Panc1 (cell line): ENCODE data around the gene LRRC61. TPM values are rescaled to one million over a fixed set of nuclear protein-coding genes. Genes with fewer than 3 reads are reported as not detected.

Experiments used
- ATAC-seq: fragments of 200-7000 bp; cut with Tn5 transposase; 2 replicates; pipeline ENCODE4 v1.9.1; 2020; ENCODE audit warnings: mild to moderate bottlenecking, moderate library complexity
- BruUV-seq: library from RNA; stranded (reverse); fragments of 400-500 nt; replicated peaks from 2 replicates; lab custom pipeline; 2021; lab: Mats Ljungman, UMichigan
- CTCF ChIA-PET: fragments of 300-600 bp; sonication (Branson Sonifier 250); formaldehyde crosslinking; loops from one replicate; lab custom pipeline; 2022; ENCODE audit warnings: antibody characterized with exemption; lab: Charles Lee
- POLR2A ChIA-PET: fragments of 300-600 bp; sonication (Branson Sonifier 250); formaldehyde crosslinking; loops from one replicate; lab custom pipeline; 2022; ENCODE audit warnings: antibody characterized with exemption; lab: Charles Lee
- DNase-seq: peaks from one replicate; pipeline ENCODE4 v3.0.0-alpha.2; 2010; ENCODE audit warnings: low read depth, low spot score
- H3K27ac ChIP-seq: 2 replicates; pipeline ENCODE4 v1.5.1; 2011; ENCODE audit warnings: mild to moderate bottlenecking, low read length, inconsistent platforms
- H3K27me3 ChIP-seq: fragments of 200-500 bp; sonication (Bioruptor generic); 2 replicates; pipeline ENCODE4 v1.6.0; 2014; ENCODE audit warnings: low read length, inconsistent platforms; ENCODE audit not compliant: control insufficient read depth, insufficient read depth
- H3K36me3 ChIP-seq: fragments of 200-500 bp; sonication (Bioruptor generic); 2 replicates; pipeline ENCODE4 v1.5.1; 2014; ENCODE audit warnings: inconsistent platforms, mild to moderate bottlenecking, low read length, moderate library complexity; ENCODE audit not compliant: control insufficient read depth, insufficient read depth
- H3K4me1 ChIP-seq: 2 replicates; pipeline ENCODE4 v1.5.1; 2011; ENCODE audit warnings: inconsistent platforms, mild to moderate bottlenecking, low read length, moderate library complexity; ENCODE audit not compliant: control insufficient read depth, insufficient read depth
- H3K4me3 ChIP-seq, 2 experiments: 2 replicates each; pipeline ENCODE4 v1.5.1; 2011 to 2012; ENCODE audit warnings: low read depth in 2 of 2, low read length in 2 of 2, mild to moderate bottlenecking in 2 of 2, inconsistent platforms in 1 of 2, moderate library complexity in 1 of 2
- H3K9me3 ChIP-seq: fragments of 200-500 bp; sonication (Bioruptor generic); 2 replicates; pipeline ENCODE4 v1.5.1; 2014; ENCODE audit warnings: low read depth, mild to moderate bottlenecking, inconsistent platforms, low read length, moderate library complexity; ENCODE audit not compliant: control insufficient read depth, insufficient read depth
- CTCF ChIP-seq: fragments of 450-650 bp; IDR thresholded peaks from 2 replicates; pipeline ENCODE4 v1.5.1; 2017; ENCODE audit warnings: mild to moderate bottlenecking
- POLR2AphosphoS5 ChIP-seq: IDR thresholded peaks from 2 replicates; pipeline ENCODE4 v1.6.1; 2012; ENCODE audit warnings: mild to moderate bottlenecking, low read depth, low read length, moderate library complexity
- REST ChIP-seq, 2 experiments: IDR thresholded peaks; 2 replicates each; pipeline ENCODE4 v1.6.1; 2011 to 2012; ENCODE audit warnings: low read depth in 2 of 2, control low read depth in 1 of 2, low read length in 1 of 2, mild to moderate bottlenecking in 1 of 2, moderate library complexity in 1 of 2; ENCODE audit not compliant: insufficient read depth in 1 of 2
- SIN3A ChIP-seq: IDR thresholded peaks from 2 replicates; pipeline ENCODE4 v1.6.1; 2012; ENCODE audit warnings: low read depth, mild to moderate bottlenecking, low read length, moderate library complexity, borderline replicate concordance; ENCODE audit not compliant: insufficient read depth
- TCF7L2 ChIP-seq: IDR thresholded peaks from 2 replicates; pipeline ENCODE4 v1.6.1; 2011; ENCODE audit warnings: mild to moderate bottlenecking, low read depth, low read length, inconsistent platforms
- in situ Hi-C: cut with HindIII; loops from 2 replicates; pipeline ENCODE4 v1.10.0; 2016; ENCODE audit warnings: low sequenced_read_pairs, low pct_unique_long_range_greater_than_20kb
- intact Hi-C: fragments of 100-400 bp; cut with micrococcal nuclease; formaldehyde crosslinking; loops from one replicate; pipeline ENCODE4 v1.10.0; 2022; ENCODE audit not compliant: unreplicated experiment
- total RNA-seq: library from RNA; stranded (reverse); gene quantifications from one replicate; pipeline ENCODE4 v1.2.1, GENCODE V29; 2021; ENCODE audit not compliant: unreplicated experiment

LRRC61 gene
- total RNA-seq, 1 experiment from 2014 or later = 13.8 TPM

DNA sequence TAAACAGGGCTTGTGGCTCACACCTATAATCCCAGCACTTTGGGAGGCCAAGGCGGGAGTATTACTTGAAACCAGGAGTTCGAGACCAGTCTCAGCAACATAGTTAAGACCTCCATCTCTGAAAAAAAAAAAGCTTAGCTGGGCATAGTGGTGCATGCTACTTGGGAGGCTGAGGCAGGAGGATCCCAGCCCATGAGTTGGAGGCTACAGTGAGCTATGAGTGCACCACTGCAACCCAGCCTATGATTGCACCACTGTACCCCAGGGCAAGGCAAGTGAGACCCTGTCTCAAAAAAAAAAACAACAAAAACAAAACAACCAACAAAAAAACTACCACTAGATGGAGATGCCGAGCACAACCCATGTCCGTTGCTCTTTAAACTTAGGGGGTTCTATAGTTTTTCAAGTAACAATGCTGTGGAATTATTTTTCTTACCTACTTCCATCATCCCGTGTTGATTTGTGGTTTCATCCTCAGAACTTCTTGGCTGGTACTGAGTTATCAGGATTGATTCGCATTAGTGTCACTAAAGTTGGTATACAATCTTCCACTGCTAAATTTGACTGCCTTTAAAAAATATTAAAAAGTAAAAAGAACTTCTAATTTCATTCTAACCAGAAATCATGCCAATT lies 33.2 kb downstream of the LRRC61 start:
- POLR2A ChIA-PET = interaction anchor here (0.6 to 0.7 kb wide), 2 partner anchors 10 to 550 kb away, joined by 3 to 6 read pairs; no protein-coding TSS in a partner anchor
- BruUV-seq = no TSS peak
- in situ Hi-C loops = no loop called here
- H3K27me3 ChIP-seq = no peaks in the 10 kb centered on the region
- H3K4me1 ChIP-seq = peaks cover 30% of the 10 kb centered on the region
- no peak for ATAC-seq
- no peak for DNase-seq
- H3K36me3 ChIP-seq = no peaks in the 10 kb centered on the region
- intact Hi-C loops = loop anchor here (2.0 kb wide), 1 partner anchor 64 kb away; no protein-coding TSS in a partner anchor
- H3K9me3 ChIP-seq = no peaks in the 10 kb centered on the region
- TF ChIP-seq TCF7L2 (no peak), CTCF (peak; percentile 87)
- CTCF ChIA-PET = interaction anchor here (0.6 to 1.4 kb wide), 3 partner anchors 10 to 71 kb away, joined by 3 to 7 read pairs (median 3); no protein-coding TSS in a partner anchor
- H3K4me3 ChIP-seq = no peak overlapping the region
- H3K27ac ChIP-seq = peak overlapping the region; percentile 57

DNA sequence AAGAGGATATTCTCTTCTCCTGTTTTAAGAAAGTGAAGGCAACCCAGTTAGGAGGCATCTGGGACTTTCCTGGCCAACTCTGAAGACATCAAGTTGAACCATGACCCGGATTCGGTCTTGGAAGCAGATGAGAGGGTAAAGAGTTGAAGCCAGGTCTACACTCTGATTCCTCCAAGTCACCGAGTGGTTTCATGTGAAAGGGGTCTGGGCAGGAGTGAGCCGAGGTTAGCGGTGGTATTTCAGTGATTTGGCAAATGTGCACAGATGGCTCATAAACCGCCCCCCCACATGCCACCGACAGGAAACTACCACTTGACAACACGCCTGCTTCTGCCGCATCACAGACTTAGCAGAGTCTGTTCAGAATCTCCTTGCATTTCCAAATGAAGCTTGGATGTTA lies 34.1 kb downstream of the LRRC61 start:
- BruUV-seq = no TSS peak
- Histone ChIP-seq H3K36me3 (no peaks in the 10 kb centered on the region), H3K27ac (peak overlapping the region; percentile 70), H3K4me1 (peaks cover 25% of the 10 kb centered on the region), H3K27me3 (no peaks in the 10 kb centered on the region), H3K4me3 (no peak overlapping the region; a peak in 1 of 4 replicates), H3K9me3 (no peaks in the 10 kb centered on the region)
- peak; percentile 72 for ATAC-seq
- no peak for DNase-seq
- ChIA-PET POLR2A (interaction anchor here (0.6 kb wide), 1 partner anchor 10 kb away, joined by 9 read pairs; no protein-coding TSS in a partner anchor), CTCF (interaction anchor here (1.0 kb wide), 2 partner anchors 36 to 72 kb away, joined by 3 read pairs; no protein-coding TSS in a partner anchor)
- TF ChIP-seq TCF7L2 (peak; percentile 35; the same call in 1 of the 2 replicates), CTCF (no peak)
- intact Hi-C loops = loop anchor here (2.0 kb wide), 1 partner anchor 64 kb away; no protein-coding TSS in a partner anchor
- in situ Hi-C loops = no loop called here

- in situ Hi-C loops = no loop called here
- H3K36me3 ChIP-seq = no peaks in the 10 kb centered on the region
- ChIA-PET CTCF (interaction anchor here (0.6 to 1.0 kb wide), 2 partner anchors 35 to 38 kb away, joined by 3 to 4 read pairs; no protein-coding TSS in a partner anchor), POLR2A (interaction anchor here (0.6 kb wide), 1 partner anchor 9 kb away, joined by 9 read pairs; no protein-coding TSS in a partner anchor)
- H3K9me3 ChIP-seq = no peaks in the 10 kb centered on the region
- H3K4me1 ChIP-seq = peaks cover 25% of the 10 kb centered on the region
- H3K27ac ChIP-seq = peak overlapping the region; percentile 70
- intact Hi-C loops = loop anchor here (2.0 kb wide), 1 partner anchor 63 kb away; no protein-coding TSS in a partner anchor
- no peak for TF ChIP-seq TCF7L2
- no peak for TF ChIP-seq POLR2AphosphoS5
- no peak for TF ChIP-seq CTCF
- no peak for TF ChIP-seq REST (IDR thresholded peaks at IDR 0.05; ENCODE audit: insufficient read depth in 1 of 2, low read depth in 2 of 2, low read length in 1 of 2)
- TF ChIP-seq SIN3A = no peak
- DNase-seq (no peak), ATAC-seq (peak; percentile 91)
- no peaks in the 10 kb centered on the region for H3K27me3 ChIP-seq
- peak overlapping the region in 1 of 2 experiments; percentile 10; a peak in 1 of 4 replicates for H3K4me3 ChIP-seq
- no TSS peak for BruUV-seq
These were observed 34.7 kb downstream of the LRRC61 start for GRCh38 chr7:150357771-150358427.
